ENCODE measurements around the gene IFIT1B.

DNA sequence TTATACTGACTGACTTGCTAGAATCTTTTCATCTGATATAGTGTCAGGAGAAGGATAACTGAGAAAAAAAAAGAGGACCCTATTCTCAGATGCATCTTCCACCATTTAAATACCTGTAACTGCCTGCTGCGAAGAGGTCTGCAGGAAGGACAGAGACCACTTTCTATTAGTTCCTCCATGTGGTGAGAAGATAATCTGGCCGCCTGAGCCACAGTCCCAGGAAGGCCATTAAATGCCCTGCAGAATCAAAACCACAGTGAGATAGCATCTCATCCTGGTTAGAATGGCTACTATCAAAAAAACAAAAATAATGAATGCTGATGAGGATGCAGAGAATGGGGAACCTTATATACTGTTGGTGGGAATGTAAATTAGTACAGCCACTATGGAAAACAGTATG, 19.9 kb upstream of the IFIT1B start:
- TF ChIP-seq YY1 (tag by site-specific recombination; IDR thresholded peaks at IDR 0.05), result no peak
- no peak for TF ChIP-seq CTCF (tag by site-specific recombination; IDR thresholded peaks at IDR 0.05)
